ENCODE measurements around the gene DNAAF2. TPM values are rescaled to one million over a fixed set of nuclear protein-coding genes. Genes with fewer than 3 reads are reported as not detected.
A peak's percentile ranks its signal among the peaks of the same experiment; 100 is the strongest.
"Not testable (repeated sequence)": the region's sequence is repeated elsewhere in the genome, so short reads cannot be mapped to it uniquely, and the experiment has no call there.

DNAAF2 gene
- total RNA-seq, 1 donor from 2014 or later: 6.8 TPM

DNA sequence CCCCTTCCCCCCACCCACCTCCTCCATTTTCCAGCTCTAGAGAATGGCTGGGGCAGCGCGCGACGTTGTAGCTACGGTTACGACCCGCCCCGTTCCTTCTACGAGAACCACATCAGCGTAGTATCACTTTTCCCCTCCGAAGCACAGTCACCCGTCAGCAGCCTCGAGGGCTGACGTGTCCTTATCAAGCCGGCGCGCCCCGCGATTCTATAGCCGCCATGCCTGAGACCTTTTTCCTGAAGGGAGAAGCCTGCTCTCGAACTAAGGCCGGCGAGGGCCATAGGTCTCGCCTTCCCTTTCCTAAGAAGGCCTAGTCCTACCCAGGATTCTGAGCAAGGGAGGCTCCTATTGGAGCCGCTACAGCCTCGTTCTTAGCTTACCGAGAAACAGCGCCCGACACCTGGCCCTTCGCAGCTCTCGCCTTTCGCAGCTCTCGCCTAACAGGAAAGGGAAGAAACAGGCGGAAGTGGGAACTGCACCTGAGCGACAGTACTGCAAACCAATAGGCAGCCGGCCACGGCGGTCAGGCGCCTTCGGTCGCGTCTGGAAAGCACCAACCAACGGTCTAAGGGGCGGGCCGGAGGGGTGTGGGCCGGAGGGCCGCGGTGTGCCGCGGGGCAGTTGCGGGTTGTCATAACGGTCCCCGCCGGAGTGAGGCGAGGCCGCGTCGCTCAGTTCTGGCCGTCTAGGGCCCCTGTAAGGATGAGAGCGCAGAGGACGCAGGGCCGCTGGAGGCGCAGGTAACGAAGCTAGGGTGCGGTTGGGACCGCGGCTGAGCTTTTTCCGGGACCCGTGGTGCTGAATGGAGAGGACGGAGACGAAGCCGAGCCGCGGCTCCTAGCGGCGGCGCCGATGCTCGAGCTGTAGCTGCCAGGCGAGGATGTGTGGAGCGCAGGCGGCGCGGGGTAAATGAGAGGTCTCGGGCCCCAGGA is 14.6 kb downstream of the DNAAF2 start, which contains the start of the genes MGAT2 and RPL36AL:
Gene MGAT2 (plus strand): TSS at position 618 of the 932 bp plus-strand sequence. CDS start 470 bp downstream, outside the sequence.
Gene RPL36AL (minus strand): TSS at position 445 of the 932 bp plus-strand sequence. CDS start 1,522 bp downstream, outside the sequence.
- intact Hi-C loops (cut with DNase I): no loop called here
- TF ChIP-seq CTCF (IDR thresholded peaks at IDR 0.05): peak; percentile 21
- DNase-seq (peak; percentile 98), ATAC-seq (peak; percentile 100)
- Histone ChIP-seq H3K4me3 (peak within 1 kb of the TSS; percentile 86), H3K4me1 (peaks cover 43% of the 10 kb centered on the region), H3K27me3 (ENCODE audit: low read depth) (no peaks in the 10 kb centered on the region), H3K9me3 (no peaks in the 10 kb centered on the region), H3K36me3 (peaks cover 29% of the 10 kb centered on the region), H3K27ac (peak within 1 kb of the TSS; percentile 94)

- Histone ChIP-seq H3K9me3 (no peaks in the 10 kb centered on the region), H3K27ac (peak overlapping the region; percentile 94), H3K4me1 (peaks cover 43% of the 10 kb centered on the region), H3K4me3 (peak overlapping the region; percentile 86), H3K27me3 (ENCODE audit: low read depth) (no peaks in the 10 kb centered on the region), H3K36me3 (peaks cover 27% of the 10 kb centered on the region)
- ATAC-seq (no peak), DNase-seq (no peak)
- intact Hi-C loops (cut with DNase I): no loop called here
- no peak for TF ChIP-seq CTCF (IDR thresholded peaks at IDR 0.05)
Observed at GRCh38 chr14:49619730-49620129, 15.3 kb downstream of the DNAAF2 start.

DNA sequence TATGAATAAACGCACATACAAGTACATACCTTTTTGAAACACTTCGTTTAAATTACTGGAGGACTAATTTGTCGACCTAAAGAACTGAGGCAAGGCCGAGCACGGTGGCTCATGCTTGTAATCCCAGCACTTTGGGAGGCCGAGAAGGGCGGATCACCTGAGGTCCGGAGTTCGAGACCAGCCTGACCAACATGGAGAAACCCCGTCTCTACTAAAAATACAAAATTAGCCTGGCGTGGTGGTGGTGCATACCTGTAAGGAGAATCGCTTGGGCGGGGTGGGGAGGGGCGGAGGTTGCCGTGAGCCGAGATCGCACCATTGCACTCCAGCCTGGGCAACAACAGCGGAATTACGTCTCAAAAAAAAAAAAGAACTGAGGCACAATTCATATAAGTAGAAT is 15.8 kb downstream of the DNAAF2 start:
- peaks cover 27% of the 10 kb centered on the region for H3K36me3 ChIP-seq
- H3K4me1 ChIP-seq: peaks cover 41% of the 10 kb centered on the region
- H3K27ac ChIP-seq; intact Hi-C loops (cut with DNase I); H3K27me3 ChIP-seq (ENCODE audit: low read depth); ATAC-seq; H3K9me3 ChIP-seq; DNase-seq: not testable (repeated sequence)
- H3K4me3 ChIP-seq: peak overlapping the region; percentile 86

- DNase-seq (no peak), ATAC-seq (no peak)
- Histone ChIP-seq H3K27ac (no peak overlapping the region), H3K4me3 (no peak overlapping the region), H3K4me1 (peaks cover 28% of the 10 kb centered on the region), H3K27me3 (ENCODE audit: low read depth) (no peaks in the 10 kb centered on the region), H3K36me3 (peaks cover 22% of the 10 kb centered on the region), H3K9me3 (no peaks in the 10 kb centered on the region)
- TF ChIP-seq CTCF (IDR thresholded peaks at IDR 0.05): no peak
- intact Hi-C loops (cut with DNase I): no loop called here
Observed at GRCh38 chr14:49617852-49618519, 17.1 kb downstream of the DNAAF2 start.

DNA sequence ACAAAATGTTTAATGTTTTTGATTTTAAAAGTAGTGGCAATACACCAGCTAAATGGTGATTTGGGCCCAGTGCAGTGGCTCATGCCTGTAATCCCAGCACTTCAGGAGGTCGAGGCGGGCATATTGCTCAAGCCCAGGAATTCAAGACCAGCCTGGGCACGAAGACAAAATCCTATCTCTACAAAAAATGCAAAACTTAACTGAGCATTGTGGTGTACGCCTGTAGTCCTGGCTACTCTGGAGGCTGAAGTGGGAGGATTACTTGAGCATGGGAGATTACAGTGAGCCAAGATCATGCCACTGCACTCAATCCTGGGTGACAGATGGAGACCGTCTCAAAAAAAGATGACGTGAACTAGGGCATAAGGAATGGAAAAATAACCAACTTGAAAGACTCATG is 19.3 kb downstream of the DNAAF2 start:
- Histone ChIP-seq H3K4me3 (no peak overlapping the region), H3K27me3 (ENCODE audit: low read depth) (no peaks in the 10 kb centered on the region), H3K27ac (no peak overlapping the region), H3K9me3 (no peaks in the 10 kb centered on the region), H3K36me3 (peaks cover 22% of the 10 kb centered on the region), H3K4me1 (peaks cover 10% of the 10 kb centered on the region)
- intact Hi-C loops (cut with DNase I): no loop called here
- no peak for ATAC-seq
- no peak for DNase-seq
- TF ChIP-seq CTCF (IDR thresholded peaks at IDR 0.05): no peak
